Body of pancreas (tissue), 4 donors: ENCODE measurements around the gene STX2.

Source experiments
- POLR2A ChIP-seq, 3 donors: fragments of 450-650 bp; IDR thresholded peaks; one replicate each; pipeline ENCODE4 v1.6.1; 2016; ENCODE audit warnings: antibody characterized with exemption in 3 of 3, mild to moderate bottlenecking in 2 of 3
- TF ChIP-seq, protein P1 (sequence below), 7 experiments: fragments of 450-650 bp in 4 of 7; fragments of 200-600 bp in 3 of 7; sonication (generic) in 3 of 7; IDR thresholded peaks; one replicate each; pipeline ENCODE4 v1.5.1; 2016 to 2019; ENCODE audit warnings: antibody characterized with exemption in 7 of 7

DNA sequence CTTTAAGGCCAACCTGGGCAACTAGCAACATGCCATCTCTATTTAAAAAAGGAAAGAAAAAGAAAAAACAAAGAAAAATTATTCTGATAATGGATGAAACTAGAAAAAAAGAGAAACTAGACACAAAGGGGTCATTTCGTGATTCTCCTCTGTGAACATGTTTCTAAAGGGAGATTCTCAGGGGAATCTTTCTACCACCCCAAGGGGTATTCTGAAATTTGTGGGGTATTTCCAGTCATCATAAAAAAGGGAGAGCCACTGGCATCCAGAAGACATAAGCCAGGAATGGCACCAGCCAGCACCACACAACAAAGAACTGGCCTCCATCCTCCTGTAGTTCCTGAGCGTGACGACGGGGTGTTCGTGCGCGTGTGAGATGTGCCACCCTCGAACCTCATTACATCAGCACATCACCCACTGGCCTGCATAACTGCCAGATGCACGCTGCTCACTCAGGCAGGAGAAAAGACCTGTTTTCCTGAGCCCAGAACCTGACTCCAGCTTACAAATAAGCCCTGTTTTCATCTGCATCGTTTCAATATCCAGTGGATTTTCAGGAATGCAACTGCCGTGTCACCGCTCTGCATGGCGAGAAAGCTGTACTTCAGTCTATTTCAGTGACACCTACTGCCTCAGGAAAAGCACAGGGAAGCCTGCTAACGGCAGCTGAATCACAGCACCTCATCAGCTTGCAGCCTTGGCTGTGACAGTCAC lies 23.9 kb downstream of the STX2 start:
- TF ChIP-seq, protein P1, sequence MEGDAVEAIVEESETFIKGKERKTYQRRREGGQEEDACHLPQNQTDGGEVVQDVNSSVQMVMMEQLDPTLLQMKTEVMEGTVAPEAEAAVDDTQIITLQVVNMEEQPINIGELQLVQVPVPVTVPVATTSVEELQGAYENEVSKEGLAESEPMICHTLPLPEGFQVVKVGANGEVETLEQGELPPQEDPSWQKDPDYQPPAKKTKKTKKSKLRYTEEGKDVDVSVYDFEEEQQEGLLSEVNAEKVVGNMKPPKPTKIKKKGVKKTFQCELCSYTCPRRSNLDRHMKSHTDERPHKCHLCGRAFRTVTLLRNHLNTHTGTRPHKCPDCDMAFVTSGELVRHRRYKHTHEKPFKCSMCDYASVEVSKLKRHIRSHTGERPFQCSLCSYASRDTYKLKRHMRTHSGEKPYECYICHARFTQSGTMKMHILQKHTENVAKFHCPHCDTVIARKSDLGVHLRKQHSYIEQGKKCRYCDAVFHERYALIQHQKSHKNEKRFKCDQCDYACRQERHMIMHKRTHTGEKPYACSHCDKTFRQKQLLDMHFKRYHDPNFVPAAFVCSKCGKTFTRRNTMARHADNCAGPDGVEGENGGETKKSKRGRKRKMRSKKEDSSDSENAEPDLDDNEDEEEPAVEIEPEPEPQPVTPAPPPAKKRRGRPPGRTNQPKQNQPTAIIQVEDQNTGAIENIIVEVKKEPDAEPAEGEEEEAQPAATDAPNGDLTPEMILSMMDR (IDR thresholded peaks at IDR 0.05), result no peak
- no peak for TF ChIP-seq POLR2A (IDR thresholded peaks at IDR 0.05)
